DOHH2 (cell line): ENCODE measurements around the gene RGS17.

Source experiments
- H3F3A ChIP-seq: fragments of 200-600 bp; sonication (generic), shearing (Covaris generic); 2 replicates; pipeline ENCODE4 v1.6.0; 2016; ENCODE audit warnings: antibody characterized with exemption, mild to moderate bottlenecking; ENCODE audit not compliant: control insufficient read depth, insufficient read depth
- H3K27ac ChIP-seq: fragments of 200-600 bp; sonication (generic); 2 replicates; pipeline ENCODE4 v1.5.1; 2014; ENCODE audit warnings: low read depth, mild to moderate bottlenecking, low read length, moderate library complexity
- H3K27me3 ChIP-seq: fragments of 200-600 bp; sonication (generic); 2 replicates; pipeline ENCODE4 v1.6.1; 2014; ENCODE audit warnings: mild to moderate bottlenecking, low read length, mixed read lengths; ENCODE audit not compliant: control insufficient read depth
- H3K36me3 ChIP-seq: fragments of 200-600 bp; sonication (generic); 2 replicates; pipeline ENCODE4 v1.6.1; 2014; ENCODE audit warnings: mild to moderate bottlenecking, low read length, moderate library complexity, mixed read lengths; ENCODE audit not compliant: control insufficient read depth
- H3K4me1 ChIP-seq: fragments of 200-600 bp; sonication (generic); 2 replicates; pipeline ENCODE4 v1.6.1; 2014; ENCODE audit warnings: mild to moderate bottlenecking, low read length, mixed read lengths; ENCODE audit not compliant: control insufficient read depth
- H3K4me2 ChIP-seq: fragments of 200-600 bp; sonication (generic); 2 replicates; pipeline ENCODE4 v1.6.0; 2014; ENCODE audit warnings: mild to moderate bottlenecking, low read length, moderate library complexity
- H3K4me3 ChIP-seq: fragments of 200-600 bp; sonication (generic); 2 replicates; pipeline ENCODE4 v1.5.1; 2014; ENCODE audit warnings: mild to moderate bottlenecking, low read length, mixed read lengths
- H3K79me2 ChIP-seq: fragments of 200-600 bp; sonication (generic); 2 replicates; pipeline ENCODE4 v1.6.1; 2014; ENCODE audit warnings: mild to moderate bottlenecking, low read length, mixed read lengths; ENCODE audit not compliant: control insufficient read depth
- H3K9me2 ChIP-seq: fragments of 200-600 bp; sonication (generic); replicated peaks from 2 replicates; pipeline ENCODE4 v1.6.1; 2014; ENCODE audit warnings: mild to moderate bottlenecking, low read length, mixed read lengths; ENCODE audit not compliant: control insufficient read depth
- H3K9me3 ChIP-seq: fragments of 200-600 bp; sonication (generic); 2 replicates; pipeline ENCODE4 v1.6.1; 2014; ENCODE audit warnings: antibody characterized with exemption, low read length, mixed read lengths; ENCODE audit not compliant: control insufficient read depth, insufficient read depth
- H4K20me1 ChIP-seq: fragments of 200-600 bp; sonication (generic); 2 replicates; pipeline ENCODE4 v1.6.0; 2014; ENCODE audit warnings: low read depth, mild to moderate bottlenecking, antibody characterized with exemption, low read length, moderate library complexity; ENCODE audit not compliant: control insufficient read depth, insufficient read depth
- CTCF ChIP-seq: fragments of 200-600 bp; sonication (generic); IDR thresholded peaks from one replicate; pipeline ENCODE4 v1.5.1; 2014; ENCODE audit warnings: antibody characterized with exemption, mild to moderate bottlenecking, low read depth, low read length; ENCODE audit not compliant: poor library complexity, severe bottlenecking
- EZH2phosphoT487 ChIP-seq: fragments of 200-600 bp; sonication (generic); IDR thresholded peaks from 2 replicates; pipeline ENCODE4 v1.6.1; 2017; ENCODE audit warnings: borderline replicate concordance, mild to moderate bottlenecking, antibody characterized with exemption, low read length, moderate library complexity, mixed read lengths

The RGS17 gene

GRCh38 chr6:152982904-152983636 lies 148.0 kb downstream of the RGS17 start, which contains the start of gene FBXO5:
Gene FBXO5, minus strand, starts transcription at chr6:152983041. Its CDS starts 82 bp downstream, at chr6:152982959.
- H3K4me3 ChIP-seq = peak within 1 kb of the TSS; percentile 81
- peaks cover 27% of the 10 kb centered on the region; the same call in 1 of the 2 replicates for H4K20me1 ChIP-seq
- peak within 1 kb of the TSS; percentile 87 for H3K27ac ChIP-seq
- TF ChIP-seq CTCF = no peak
- no peak for TF ChIP-seq EZH2phosphoT487
- peaks cover 82% of the 10 kb centered on the region for H3K36me3 ChIP-seq
- H3K27me3 ChIP-seq = no peaks in the 10 kb centered on the region
- H3K4me2 ChIP-seq = peak within 1 kb of the TSS; percentile 78
- 0 out of 2 replicates have a peak, but pooled peaks cover 3% of the 10 kb centered on the region for H3F3A ChIP-seq
- no peaks in the 10 kb centered on the region for H3K9me2 ChIP-seq
- peaks cover 48% of the 10 kb centered on the region for H3K4me1 ChIP-seq
- H3K9me3 ChIP-seq = no peaks in the 10 kb centered on the region
- H3K79me2 ChIP-seq = peaks cover 86% of the 10 kb centered on the region

GRCh38 chr6:152981989-152982903 lies 148.8 kb downstream of the RGS17 start:
- Histone ChIP-seq H3K4me1 (peaks cover 55% of the 10 kb centered on the region), H3K27ac (peak overlapping the region; percentile 72), H3K27me3 (no peaks in the 10 kb centered on the region), H3K4me2 (peak overlapping the region; percentile 78), H3K4me3 (peak overlapping the region; percentile 81), H3K9me2 (no peaks in the 10 kb centered on the region), H3K79me2 (peaks cover 94% of the 10 kb centered on the region), H3F3A (0 out of 2 replicates have a peak, but pooled peaks cover 6% of the 10 kb centered on the region), H3K36me3 (peaks cover 89% of the 10 kb centered on the region), H4K20me1 (peaks cover 34% of the 10 kb centered on the region), H3K9me3 (no peaks in the 10 kb centered on the region)
- no peak for TF ChIP-seq CTCF
- no peak for TF ChIP-seq EZH2phosphoT487

GRCh38 chr6:152981219-152981618 lies 149.9 kb downstream of the RGS17 start:
- peak overlapping the region; percentile 81 for H3K4me3 ChIP-seq
- no peaks in the 10 kb centered on the region for H3K27me3 ChIP-seq
- H3K36me3 ChIP-seq = peaks cover 89% of the 10 kb centered on the region
- H3K79me2 ChIP-seq = peaks cover 94% of the 10 kb centered on the region
- peak overlapping the region; percentile 78 for H3K4me2 ChIP-seq
- H3F3A ChIP-seq = 0 out of 2 replicates have a peak, but pooled peaks cover 3% of the 10 kb centered on the region
- peaks cover 52% of the 10 kb centered on the region for H3K4me1 ChIP-seq
- H3K9me2 ChIP-seq = no peaks in the 10 kb centered on the region
- H4K20me1 ChIP-seq = peaks cover 44% of the 10 kb centered on the region
- H3K9me3 ChIP-seq = no peaks in the 10 kb centered on the region
- TF ChIP-seq EZH2phosphoT487 = no peak
- no peak for TF ChIP-seq CTCF
- H3K27ac ChIP-seq = no peak overlapping the region
